Activated naive CD4-positive, alpha-beta T cell treated with anti-CD3 and anti-CD28 coated beads, Interleukin-2, amount 50 U/mL, for 24 hours (primary cell): ENCODE results near the gene TRPM8.

ENCODE experiments used
- H3K27ac Mint-ChIP-seq: one replicate; pipeline ENCODE4 v1.8.0; 2021; ENCODE audit warnings: mild to moderate bottlenecking, mixed read lengths
- H3K27me3 Mint-ChIP-seq: one replicate; pipeline ENCODE4 v1.8.0; 2021; ENCODE audit warnings: mixed read lengths
- H3K36me3 Mint-ChIP-seq: one replicate; pipeline ENCODE4 v1.8.0; 2021; ENCODE audit warnings: mixed read lengths
- H3K4me1 Mint-ChIP-seq: one replicate; pipeline ENCODE4 v1.8.0; 2021; ENCODE audit warnings: mixed read lengths
- H3K4me3 Mint-ChIP-seq: one replicate; pipeline ENCODE4 v1.8.0; 2021; ENCODE audit warnings: mild to moderate bottlenecking, mixed read lengths
- H3K9me3 Mint-ChIP-seq: one replicate; pipeline ENCODE4 v1.8.0; 2021; ENCODE audit warnings: mixed read lengths

TRPM8 gene

GRCh38 chr2:233977296-233977837, 60.2 kb downstream of the TRPM8 start:
- no peak overlapping the region for H3K27ac Mint-ChIP-seq
- H3K9me3 Mint-ChIP-seq = no peaks in the 10 kb centered on the region
- H3K4me3 Mint-ChIP-seq = no peak overlapping the region
- peaks cover 8% of the 10 kb centered on the region for H3K4me1 Mint-ChIP-seq
- H3K36me3 Mint-ChIP-seq = no peaks in the 10 kb centered on the region
- H3K27me3 Mint-ChIP-seq = no peaks in the 10 kb centered on the region

- Mint-ChIP-seq H3K4me3 (no peak overlapping the region), H3K36me3 (no peaks in the 10 kb centered on the region), H3K27ac (no peak overlapping the region), H3K9me3 (no peaks in the 10 kb centered on the region), H3K27me3 (no peaks in the 10 kb centered on the region), H3K4me1 (peaks cover 8% of the 10 kb centered on the region)
Observed at GRCh38 chr2:233979748-233980147, 62.6 kb downstream of the TRPM8 start.

GRCh38 chr2:233980955-233981561, 63.9 kb downstream of the TRPM8 start:
- Mint-ChIP-seq H3K36me3 (peaks cover 2% of the 10 kb centered on the region), H3K4me1 (peaks cover 8% of the 10 kb centered on the region), H3K9me3 (no peaks in the 10 kb centered on the region), H3K27ac (no peak overlapping the region), H3K4me3 (no peak overlapping the region), H3K27me3 (no peaks in the 10 kb centered on the region)

- peaks cover 7% of the 10 kb centered on the region for H3K4me1 Mint-ChIP-seq
- no peaks in the 10 kb centered on the region for H3K27me3 Mint-ChIP-seq
- H3K9me3 Mint-ChIP-seq = no peaks in the 10 kb centered on the region
- peak overlapping the region; percentile 25 for H3K27ac Mint-ChIP-seq
- no peak overlapping the region for H3K4me3 Mint-ChIP-seq
- peaks cover 2% of the 10 kb centered on the region for H3K36me3 Mint-ChIP-seq
Observed at GRCh38 chr2:233981574-233982420, 64.6 kb downstream of the TRPM8 start.

- H3K36me3 Mint-ChIP-seq = peaks cover 2% of the 10 kb centered on the region
Observed at GRCh38 chr2:233982421-233983121, 65.4 kb downstream of the TRPM8 start.

GRCh38 chr2:233983445-233983844, 66.3 kb downstream of the TRPM8 start:
- H3K9me3 Mint-ChIP-seq = peaks cover 7% of the 10 kb centered on the region
- peaks cover 8% of the 10 kb centered on the region for H3K36me3 Mint-ChIP-seq
- H3K4me3 Mint-ChIP-seq = no peak overlapping the region
- no peak overlapping the region for H3K27ac Mint-ChIP-seq
- H3K4me1 Mint-ChIP-seq = peaks cover under 1% of the 10 kb centered on the region
- H3K27me3 Mint-ChIP-seq = no peaks in the 10 kb centered on the region

More at GRCh38 chr2:233982421-233983121, 65.4 kb downstream of the TRPM8 start:
- H3K4me3 Mint-ChIP-seq = no peak overlapping the region
- no peaks in the 10 kb centered on the region for H3K9me3 Mint-ChIP-seq
- H3K27me3 Mint-ChIP-seq = no peaks in the 10 kb centered on the region
- peaks cover 5% of the 10 kb centered on the region for H3K4me1 Mint-ChIP-seq
- H3K27ac Mint-ChIP-seq = no peak overlapping the region

GRCh38 chr2:233988581-233988980, 71.4 kb downstream of the TRPM8 start:
- Mint-ChIP-seq H3K9me3 (peaks cover 7% of the 10 kb centered on the region), H3K4me1 (peaks cover 43% of the 10 kb centered on the region), H3K36me3 (peaks cover 11% of the 10 kb centered on the region), H3K27me3 (no peaks in the 10 kb centered on the region), H3K4me3 (no peak overlapping the region), H3K27ac (no peak overlapping the region)

GRCh38 chr2:233989221-233989858, 72.2 kb downstream of the TRPM8 start:
- no peaks in the 10 kb centered on the region for H3K27me3 Mint-ChIP-seq
- no peak overlapping the region for H3K4me3 Mint-ChIP-seq
- H3K4me1 Mint-ChIP-seq = peaks cover 43% of the 10 kb centered on the region
- peaks cover 7% of the 10 kb centered on the region for H3K9me3 Mint-ChIP-seq
- peak overlapping the region; percentile 18 for H3K27ac Mint-ChIP-seq
- peaks cover 11% of the 10 kb centered on the region for H3K36me3 Mint-ChIP-seq

GRCh38 chr2:233990261-233990798, 73.2 kb downstream of the TRPM8 start:
- peak overlapping the region; percentile 5 for H3K4me3 Mint-ChIP-seq
- H3K27me3 Mint-ChIP-seq = no peaks in the 10 kb centered on the region
- peaks cover 43% of the 10 kb centered on the region for H3K4me1 Mint-ChIP-seq
- H3K36me3 Mint-ChIP-seq = peaks cover 9% of the 10 kb centered on the region
- H3K27ac Mint-ChIP-seq = peak overlapping the region; percentile 69
- peaks cover 7% of the 10 kb centered on the region for H3K9me3 Mint-ChIP-seq

- peaks cover 43% of the 10 kb centered on the region for H3K4me1 Mint-ChIP-seq
Observed at GRCh38 chr2:233991196-233991595, 74.0 kb downstream of the TRPM8 start.

GRCh38 chr2:233992513-233993217, 75.5 kb downstream of the TRPM8 start:
- H3K27me3 Mint-ChIP-seq = no peaks in the 10 kb centered on the region
- peak overlapping the region; percentile 78 for H3K27ac Mint-ChIP-seq
- H3K9me3 Mint-ChIP-seq = peaks cover 7% of the 10 kb centered on the region
- H3K36me3 Mint-ChIP-seq = peaks cover 9% of the 10 kb centered on the region
- peaks cover 43% of the 10 kb centered on the region for H3K4me1 Mint-ChIP-seq
- H3K4me3 Mint-ChIP-seq = no peak overlapping the region

More at GRCh38 chr2:233991196-233991595, 74.0 kb downstream of the TRPM8 start:
- Mint-ChIP-seq H3K27me3 (no peaks in the 10 kb centered on the region), H3K27ac (peak overlapping the region; percentile 48), H3K36me3 (peaks cover 9% of the 10 kb centered on the region), H3K4me3 (no peak overlapping the region), H3K9me3 (peaks cover 7% of the 10 kb centered on the region)

- Mint-ChIP-seq H3K9me3 (no peaks in the 10 kb centered on the region), H3K27me3 (no peaks in the 10 kb centered on the region), H3K27ac (no peak overlapping the region), H3K36me3 (peaks cover 3% of the 10 kb centered on the region), H3K4me1 (peaks cover 42% of the 10 kb centered on the region), H3K4me3 (no peak overlapping the region)
Observed at GRCh38 chr2:233993461-233993860, 76.3 kb downstream of the TRPM8 start.

GRCh38 chr2:233994151-233994550, 77.0 kb downstream of the TRPM8 start:
- H3K9me3 Mint-ChIP-seq = no peaks in the 10 kb centered on the region
- H3K27ac Mint-ChIP-seq = no peak overlapping the region
- no peaks in the 10 kb centered on the region for H3K27me3 Mint-ChIP-seq
- peaks cover 35% of the 10 kb centered on the region for H3K4me1 Mint-ChIP-seq
- H3K36me3 Mint-ChIP-seq = peaks cover 3% of the 10 kb centered on the region
- no peak overlapping the region for H3K4me3 Mint-ChIP-seq

- H3K27me3 Mint-ChIP-seq = no peaks in the 10 kb centered on the region
- no peaks in the 10 kb centered on the region for H3K9me3 Mint-ChIP-seq
- H3K4me3 Mint-ChIP-seq = no peak overlapping the region
- peaks cover 21% of the 10 kb centered on the region for H3K4me1 Mint-ChIP-seq
- H3K27ac Mint-ChIP-seq = no peak overlapping the region
- H3K36me3 Mint-ChIP-seq = peaks cover 2% of the 10 kb centered on the region
Observed at GRCh38 chr2:233996000-233996399, 78.8 kb downstream of the TRPM8 start.
